IPS DF 6.9 (cell line): ENCODE data around the gene RESF1.

Experiments
- DNase-seq: peaks from one replicate; pipeline ENCODE4 v3.0.0-alpha.2; 2013; ENCODE audit warnings: low read depth, low spot score
- H3K27ac ChIP-seq: one replicate; pipeline ENCODE4 v1.5.1; 2013; ENCODE audit warnings: low read length, control low read depth
- H3K27me3 ChIP-seq: 2 replicates; pipeline ENCODE4 v1.6.1; 2013; ENCODE audit warnings: mild to moderate bottlenecking, low read length; ENCODE audit not compliant: control insufficient read depth, insufficient read depth
- H3K36me3 ChIP-seq: 2 replicates; pipeline ENCODE4 v1.6.1; 2013; ENCODE audit warnings: low read length; ENCODE audit not compliant: control insufficient read depth, insufficient read depth
- H3K4me1 ChIP-seq: 2 replicates; pipeline ENCODE4 v1.6.1; 2013; ENCODE audit warnings: low read length; ENCODE audit not compliant: control insufficient read depth, insufficient read depth
- H3K4me3 ChIP-seq: 2 replicates; pipeline ENCODE4 v1.5.1; 2013; ENCODE audit warnings: mild to moderate bottlenecking, low read length
- H3K9me3 ChIP-seq: 2 replicates; pipeline ENCODE4 v1.6.1; 2013; ENCODE audit warnings: low read length, inconsistent platforms; ENCODE audit not compliant: control insufficient read depth, insufficient read depth
- WGBS: extraction: QIAGEN DNeasy Blood & Tissue Kit; methylation state at CpG from one replicate; pipeline ENCODE4 v1.1.7; 2013; ENCODE audit warnings: mixed read lengths, missing lambda C conversion rate; ENCODE audit not compliant: insufficient read length, insufficient coverage; 5-methylcytosine and 5-hydroxymethylcytosine counted together

RESF1 gene

DNA sequence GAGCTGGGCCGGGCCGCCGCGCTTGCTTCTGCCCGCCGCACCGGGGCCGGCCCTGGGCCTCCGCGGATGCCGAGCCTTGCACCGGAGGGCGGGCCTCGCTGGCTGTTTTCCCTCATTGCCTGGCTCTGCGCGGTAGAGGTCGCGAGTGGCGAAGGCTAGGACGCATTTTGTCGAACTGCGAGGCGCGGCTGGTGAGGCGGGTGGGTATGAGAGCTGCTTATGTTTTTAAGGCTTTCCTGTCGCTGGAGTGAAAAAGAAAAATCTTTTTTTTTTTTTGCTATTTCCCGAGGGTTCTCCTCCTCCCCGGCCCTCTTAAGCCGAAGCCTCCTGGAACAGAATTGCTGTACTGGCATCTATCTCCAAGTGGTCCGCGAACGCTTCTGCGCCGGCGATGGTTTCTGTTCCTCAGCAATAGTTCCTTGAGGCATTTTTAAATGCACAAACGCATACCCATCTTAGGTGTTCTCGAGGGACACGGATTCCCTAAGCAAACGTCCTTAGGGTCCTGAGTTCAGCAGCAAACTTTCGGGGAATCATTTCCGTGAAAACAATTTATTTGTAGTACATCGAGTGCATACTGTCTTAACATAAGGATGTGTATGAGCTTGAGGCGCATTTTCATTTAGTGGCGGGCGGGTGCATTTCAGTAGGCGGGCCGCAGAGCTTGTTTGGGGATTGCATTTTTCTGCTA, 631 bp downstream of the RESF1 start:
- peak overlapping the region; percentile 76 for H3K4me3 ChIP-seq
- DNase-seq = no peak
- peaks cover 3% of the 10 kb centered on the region; the same call in 1 of the 2 replicates for H3K4me1 ChIP-seq
- no peak overlapping the region for H3K27ac ChIP-seq
- no peaks in the 10 kb centered on the region for H3K27me3 ChIP-seq
- peaks cover 3% of the 10 kb centered on the region; the same call in 1 of the 2 replicates for H3K36me3 ChIP-seq
- WGBS = no CpG with 5 or more reads among the region's 47 CpGs
- no peaks in the 10 kb centered on the region for H3K9me3 ChIP-seq

DNA sequence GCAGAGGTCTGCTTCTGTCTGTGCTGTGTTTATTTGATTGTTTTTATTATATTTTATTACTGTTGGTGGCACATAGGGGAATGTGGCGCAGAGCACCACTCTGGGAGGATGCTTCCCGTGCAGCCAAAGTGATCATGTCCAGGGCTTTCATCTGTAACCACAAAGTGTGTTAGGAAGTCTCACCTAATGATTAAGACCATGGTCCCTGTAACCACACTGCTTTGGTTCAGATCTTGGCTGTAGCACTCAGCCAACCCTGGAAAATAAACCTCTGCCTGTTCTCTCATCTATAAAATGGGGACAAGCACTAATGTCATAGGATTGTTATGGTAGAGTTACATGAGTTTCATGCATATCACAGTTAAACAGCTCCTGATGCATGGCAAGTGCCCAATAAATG, 1.9 kb downstream of the RESF1 start:
- peaks cover 3% of the 10 kb centered on the region; the same call in 1 of the 2 replicates for H3K36me3 ChIP-seq
- no peaks in the 10 kb centered on the region for H3K9me3 ChIP-seq
- H3K4me3 ChIP-seq = no peak overlapping the region
- H3K27ac ChIP-seq = no peak overlapping the region
- WGBS = no CpG with 5 or more reads among the region's 2 CpGs
- H3K27me3 ChIP-seq = no peaks in the 10 kb centered on the region
- no peak for DNase-seq
- H3K4me1 ChIP-seq = peaks cover 3% of the 10 kb centered on the region; the same call in 1 of the 2 replicates

DNA sequence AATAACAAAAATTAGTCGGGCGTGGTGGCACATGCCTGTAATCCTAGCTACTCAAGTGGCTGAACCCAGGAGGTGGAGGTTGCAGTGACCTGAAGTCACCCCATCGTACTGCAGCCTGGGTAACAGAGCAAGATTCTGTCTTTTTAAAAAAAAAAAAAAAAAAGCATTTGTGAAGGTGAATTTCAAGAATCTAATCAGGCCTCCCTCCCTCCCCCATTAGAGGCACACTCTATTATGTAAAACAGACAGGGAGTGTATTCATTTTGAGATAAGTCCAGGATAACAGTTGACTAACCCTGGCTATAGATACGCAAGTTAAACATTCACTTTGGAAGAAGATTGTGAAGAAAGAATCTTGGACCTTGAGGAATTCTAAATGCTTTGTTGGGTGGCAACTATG, 2.9 kb downstream of the RESF1 start:
- no peaks in the 10 kb centered on the region for H3K27me3 ChIP-seq
- peaks cover 3% of the 10 kb centered on the region; the same call in 1 of the 2 replicates for H3K36me3 ChIP-seq
- H3K9me3 ChIP-seq = no peaks in the 10 kb centered on the region
- no peak overlapping the region for H3K27ac ChIP-seq
- no CpG with 5 or more reads among the region's 4 CpGs for WGBS
- peaks cover 5% of the 10 kb centered on the region; the same call in 1 of the 2 replicates for H3K4me1 ChIP-seq
- no peak overlapping the region for H3K4me3 ChIP-seq
- no peak for DNase-seq

DNA sequence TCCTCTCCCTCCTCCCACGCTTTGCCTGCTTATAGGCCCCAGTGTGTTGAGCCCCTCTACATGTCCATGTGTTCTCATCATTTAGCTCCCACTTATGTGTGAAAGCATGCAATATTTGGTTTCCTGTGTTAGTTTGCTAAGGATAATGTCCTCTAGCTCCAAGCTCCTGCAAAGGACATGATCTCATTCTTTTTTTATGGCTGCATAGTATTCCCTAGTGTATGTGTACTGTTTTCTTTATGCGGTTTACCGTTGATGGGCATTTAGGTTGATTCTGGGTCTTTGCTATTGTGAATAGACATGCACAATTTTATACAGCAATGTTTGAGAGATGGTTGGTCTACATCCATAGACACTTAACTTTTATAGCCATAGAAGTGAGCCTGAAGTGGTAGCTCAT, 5.1 kb downstream of the RESF1 start:
- Histone ChIP-seq H3K4me3 (no peak overlapping the region), H3K36me3 (peaks cover 3% of the 10 kb centered on the region; the same call in 1 of the 2 replicates), H3K9me3 (no peaks in the 10 kb centered on the region), H3K4me1 (peaks cover 5% of the 10 kb centered on the region; the same call in 1 of the 2 replicates), H3K27me3 (no peaks in the 10 kb centered on the region), H3K27ac (no peak overlapping the region)
- no peak for DNase-seq
- WGBS = no CpG with 5 or more reads among the region's 3 CpGs

DNA sequence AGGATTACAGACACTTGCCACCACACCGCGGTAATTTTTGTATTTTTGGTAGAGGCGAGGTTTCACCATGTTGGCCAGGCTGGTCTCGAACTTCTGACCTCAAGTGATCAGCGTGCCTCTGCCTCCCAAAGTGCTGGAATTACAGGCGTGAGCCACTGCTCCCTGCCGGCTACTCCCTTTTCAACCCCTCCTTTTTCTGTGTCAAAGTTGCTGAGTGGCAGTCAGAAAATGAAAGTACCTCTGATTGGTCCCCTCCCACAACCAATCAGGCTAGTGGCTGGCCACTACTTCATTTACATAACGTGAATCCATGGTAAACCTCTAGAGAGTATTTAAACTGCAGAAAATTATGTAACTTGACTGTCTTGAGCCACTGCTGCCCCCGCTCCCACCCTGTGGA, 5.9 kb downstream of the RESF1 start:
- Histone ChIP-seq H3K27me3 (no peaks in the 10 kb centered on the region), H3K9me3 (no peaks in the 10 kb centered on the region), H3K4me1 (peaks cover 5% of the 10 kb centered on the region; the same call in 1 of the 2 replicates), H3K27ac (no peak overlapping the region), H3K4me3 (no peak overlapping the region), H3K36me3 (peaks cover 3% of the 10 kb centered on the region; the same call in 1 of the 2 replicates)
- DNase-seq = no peak
- no CpG with 5 or more reads among the region's 9 CpGs for WGBS

DNA sequence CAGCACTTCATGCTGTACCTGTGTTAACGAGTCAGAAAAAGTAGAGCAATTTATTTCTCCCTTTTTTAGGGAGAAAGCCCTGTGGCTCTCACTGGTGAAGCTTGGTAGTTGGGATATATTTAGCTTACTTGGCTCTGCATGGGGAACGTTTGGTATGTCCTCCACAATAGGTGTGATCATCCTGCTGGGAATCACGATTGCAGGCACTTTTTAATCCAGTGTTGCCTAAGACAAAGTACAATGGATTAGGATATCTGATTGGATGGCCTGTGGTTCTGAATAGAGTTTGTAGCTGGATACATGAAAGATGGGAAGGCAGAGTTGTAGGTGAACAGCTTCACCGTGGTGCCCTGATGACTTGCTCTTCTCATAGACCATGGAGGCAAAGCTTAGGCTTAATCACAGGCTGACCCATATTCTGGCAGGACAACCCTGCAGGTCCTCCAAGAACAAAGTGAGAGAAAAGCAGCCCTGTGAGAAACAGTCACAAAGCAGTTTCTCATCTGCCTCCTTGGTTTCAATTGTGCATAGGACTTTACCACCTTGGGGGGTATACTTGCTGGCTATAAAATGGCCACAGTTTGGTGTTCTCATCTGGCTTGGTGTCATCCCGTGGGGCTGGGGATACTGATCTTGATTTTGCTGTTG, 7.5 kb downstream of the RESF1 start:
- WGBS = no CpG with 5 or more reads among the region's 5 CpGs
- no peak overlapping the region for H3K27ac ChIP-seq
- DNase-seq = no peak

DNA sequence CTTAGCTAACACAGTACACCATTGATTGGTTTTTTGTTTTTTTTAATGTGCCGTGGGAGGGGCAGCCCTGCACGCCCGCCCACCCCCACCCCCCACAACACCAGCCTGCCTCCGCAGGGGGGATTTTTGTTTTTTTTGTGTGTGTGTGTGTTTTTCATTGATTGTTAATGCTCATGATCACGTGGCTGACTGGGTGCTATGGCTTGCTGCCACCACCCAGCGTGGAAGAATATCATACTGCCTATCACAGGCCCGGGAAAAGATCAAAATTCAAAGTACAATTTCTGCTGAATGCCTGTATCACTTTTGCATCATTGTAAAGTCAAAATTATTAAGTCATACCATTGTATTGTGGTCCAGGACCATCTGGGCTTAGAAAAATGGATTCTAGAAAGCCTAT, 8.3 kb downstream of the RESF1 start:
- no CpG with 5 or more reads among the region's 7 CpGs for whole genome bisulfite sequencing
- no peak overlapping the region for H3K27ac ChIP-seq
- DNase-seq = no peak
- H3K27me3 ChIP-seq = no peaks in the 10 kb centered on the region
- H3K4me3 ChIP-seq = no peak overlapping the region
- H3K9me3 ChIP-seq = peaks cover 2% of the 10 kb centered on the region; the same call in 1 of the 2 replicates
- H3K4me1 ChIP-seq = 0 out of 2 replicates have a peak, but pooled peaks cover 2% of the 10 kb centered on the region
- H3K36me3 ChIP-seq = peaks cover 9% of the 10 kb centered on the region; the same call in 1 of the 2 replicates

More for the DNA sequence above, 7.5 kb downstream of the RESF1 start:
- H3K4me3 ChIP-seq = no peak overlapping the region
- no peaks in the 10 kb centered on the region for H3K27me3 ChIP-seq
- no peaks in the 10 kb centered on the region for H3K9me3 ChIP-seq
- peaks cover 4% of the 10 kb centered on the region; the same call in 1 of the 2 replicates for H3K36me3 ChIP-seq
- H3K4me1 ChIP-seq = 0 out of 2 replicates have a peak, but pooled peaks cover 2% of the 10 kb centered on the region

DNA sequence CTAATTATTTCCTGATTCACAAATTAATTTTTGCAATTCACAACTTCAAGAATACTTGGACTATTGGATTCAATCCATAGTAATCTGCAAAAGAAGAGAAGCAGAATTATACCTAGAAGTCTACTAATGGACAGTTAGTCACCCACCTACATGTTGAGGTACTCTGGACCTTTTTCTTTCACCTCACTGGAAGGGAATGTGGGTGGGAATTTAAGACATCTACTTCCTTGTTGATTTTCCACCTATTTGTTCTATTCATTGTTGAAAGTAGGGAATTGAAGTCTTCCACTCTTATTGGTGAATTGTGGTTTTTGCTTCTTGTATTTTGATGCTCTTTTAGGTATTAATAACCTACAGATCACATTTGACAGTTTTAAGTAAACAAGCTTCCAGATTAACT, 11.0 kb downstream of the RESF1 start:
- 0 out of 2 replicates have a peak, but pooled peaks cover 2% of the 10 kb centered on the region for H3K4me1 ChIP-seq
- H3K4me3 ChIP-seq = no peak overlapping the region
- peaks cover 10% of the 10 kb centered on the region; the same call in 1 of the 2 replicates for H3K36me3 ChIP-seq
- H3K27me3 ChIP-seq = no peaks in the 10 kb centered on the region
- peaks cover 2% of the 10 kb centered on the region; the same call in 1 of the 2 replicates for H3K9me3 ChIP-seq
- H3K27ac ChIP-seq = no peak overlapping the region
- DNase-seq = no peak

DNA sequence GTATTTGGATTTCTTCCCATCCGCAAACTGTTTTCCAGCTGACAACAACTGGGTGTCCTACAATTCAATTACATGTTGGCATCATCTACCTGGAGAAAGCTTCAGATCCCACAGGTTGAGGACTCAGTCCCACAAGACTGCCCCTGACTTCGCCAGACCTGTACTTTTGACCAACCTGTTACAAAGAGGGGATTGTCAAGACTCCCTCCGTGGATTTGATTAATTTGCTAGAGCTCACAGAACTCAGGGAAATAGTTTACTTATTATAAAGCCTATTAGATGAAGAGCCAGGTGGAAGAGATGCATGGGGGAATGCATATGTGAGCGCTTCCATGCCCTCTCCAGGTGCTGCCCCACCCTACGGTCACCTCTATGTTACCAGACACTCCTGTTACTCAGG, 14.6 kb downstream of the RESF1 start:
- no peaks in the 10 kb centered on the region for H3K27me3 ChIP-seq
- H3K9me3 ChIP-seq = peaks cover 2% of the 10 kb centered on the region; the same call in 1 of the 2 replicates
- no peak for DNase-seq
- H3K4me3 ChIP-seq = no peak overlapping the region
- no peak overlapping the region for H3K27ac ChIP-seq
- no peaks in the 10 kb centered on the region for H3K4me1 ChIP-seq
- WGBS = no CpG with 5 or more reads among the region's 5 CpGs
- H3K36me3 ChIP-seq = peaks cover 10% of the 10 kb centered on the region; the same call in 1 of the 2 replicates

DNA sequence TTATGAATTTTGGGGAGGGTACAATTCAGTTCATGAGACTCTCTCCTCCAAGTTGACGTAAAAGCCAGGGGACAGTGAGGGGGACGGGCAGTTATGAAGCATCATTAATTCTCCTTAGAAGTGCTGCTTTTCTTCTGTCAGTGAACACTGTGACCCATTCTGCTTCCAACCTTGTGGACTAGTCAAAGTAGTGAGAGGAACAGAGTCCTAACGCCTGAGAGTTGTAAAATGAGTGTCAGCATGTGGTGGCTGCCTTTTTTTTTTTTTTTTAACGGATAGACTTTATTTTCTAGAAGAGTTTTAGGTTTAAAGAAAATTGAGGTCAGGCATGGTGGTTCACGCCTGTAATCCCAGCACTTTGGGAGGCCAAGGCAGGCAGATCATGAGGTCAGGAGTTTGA, 15.5 kb downstream of the RESF1 start:
- Histone ChIP-seq H3K27ac (no peak overlapping the region), H3K9me3 (peaks cover 4% of the 10 kb centered on the region; the same call in 1 of the 2 replicates), H3K27me3 (no peaks in the 10 kb centered on the region), H3K4me1 (no peaks in the 10 kb centered on the region), H3K36me3 (peaks cover 16% of the 10 kb centered on the region; the same call in 1 of the 2 replicates), H3K4me3 (no peak overlapping the region)
- no CpG with 5 or more reads among the region's 5 CpGs for WGBS
- no peak for DNase-seq
